Measurements from ENCODE around the gene ARID3B.

DNA sequence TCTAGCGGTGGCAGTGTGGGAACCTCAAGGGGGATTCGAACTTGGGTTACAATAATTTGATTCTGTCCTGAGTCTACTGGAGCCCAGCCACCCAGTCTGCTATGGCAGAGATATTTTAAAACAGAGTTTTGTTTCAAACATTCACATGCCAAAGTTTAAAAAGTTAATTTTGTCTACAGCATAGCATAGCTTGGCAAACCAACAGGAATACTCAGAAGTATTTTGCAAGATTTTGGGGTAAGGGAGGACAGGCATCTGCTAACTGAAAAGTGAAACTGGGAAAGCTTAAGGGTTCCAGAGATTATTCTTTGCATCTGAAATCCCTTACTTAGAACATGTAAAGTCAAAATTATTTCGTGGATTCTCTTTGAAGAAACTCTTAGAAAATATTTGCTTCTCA is 6.6 kb downstream of the ARID3B start:
- TF ChIP-seq, protein P1, sequence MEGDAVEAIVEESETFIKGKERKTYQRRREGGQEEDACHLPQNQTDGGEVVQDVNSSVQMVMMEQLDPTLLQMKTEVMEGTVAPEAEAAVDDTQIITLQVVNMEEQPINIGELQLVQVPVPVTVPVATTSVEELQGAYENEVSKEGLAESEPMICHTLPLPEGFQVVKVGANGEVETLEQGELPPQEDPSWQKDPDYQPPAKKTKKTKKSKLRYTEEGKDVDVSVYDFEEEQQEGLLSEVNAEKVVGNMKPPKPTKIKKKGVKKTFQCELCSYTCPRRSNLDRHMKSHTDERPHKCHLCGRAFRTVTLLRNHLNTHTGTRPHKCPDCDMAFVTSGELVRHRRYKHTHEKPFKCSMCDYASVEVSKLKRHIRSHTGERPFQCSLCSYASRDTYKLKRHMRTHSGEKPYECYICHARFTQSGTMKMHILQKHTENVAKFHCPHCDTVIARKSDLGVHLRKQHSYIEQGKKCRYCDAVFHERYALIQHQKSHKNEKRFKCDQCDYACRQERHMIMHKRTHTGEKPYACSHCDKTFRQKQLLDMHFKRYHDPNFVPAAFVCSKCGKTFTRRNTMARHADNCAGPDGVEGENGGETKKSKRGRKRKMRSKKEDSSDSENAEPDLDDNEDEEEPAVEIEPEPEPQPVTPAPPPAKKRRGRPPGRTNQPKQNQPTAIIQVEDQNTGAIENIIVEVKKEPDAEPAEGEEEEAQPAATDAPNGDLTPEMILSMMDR (conservative IDR thresholded peaks at IDR 0.05; ENCODE audit: low read depth, low read length): no peak
- no peak for TF ChIP-seq RCOR1 (IDR thresholded peaks at IDR 0.05; ENCODE audit: insufficient replicate concordance, low read length)
- TF ChIP-seq POLR2A (IDR thresholded peaks at IDR 0.05; ENCODE audit: low read depth, low read length): no peak
- TF ChIP-seq CHD1 (IDR thresholded peaks at IDR 0.05; ENCODE audit: low read depth, low read length): no peak
- no peak for TF ChIP-seq BHLHE40 (IDR thresholded peaks at IDR 0.05; ENCODE audit: low read depth, low read length)
- TF ChIP-seq SMC3 (IDR thresholded peaks at IDR 0.05; ENCODE audit: low read depth, low read length): no peak
- TF ChIP-seq NFE2L2 (IDR thresholded peaks at IDR 0.05; ENCODE audit: low read depth, low read length): no peak
- TF ChIP-seq RAD21 (IDR thresholded peaks at IDR 0.05; ENCODE audit: low read length): no peak
- TF ChIP-seq CEBPB (IDR thresholded peaks at IDR 0.05; ENCODE audit: low read depth, low read length): no peak
- no peak for TF ChIP-seq MAZ (IDR thresholded peaks at IDR 0.05; ENCODE audit: borderline replicate concordance, low read depth, low read length)
- TF ChIP-seq, protein P2, sequence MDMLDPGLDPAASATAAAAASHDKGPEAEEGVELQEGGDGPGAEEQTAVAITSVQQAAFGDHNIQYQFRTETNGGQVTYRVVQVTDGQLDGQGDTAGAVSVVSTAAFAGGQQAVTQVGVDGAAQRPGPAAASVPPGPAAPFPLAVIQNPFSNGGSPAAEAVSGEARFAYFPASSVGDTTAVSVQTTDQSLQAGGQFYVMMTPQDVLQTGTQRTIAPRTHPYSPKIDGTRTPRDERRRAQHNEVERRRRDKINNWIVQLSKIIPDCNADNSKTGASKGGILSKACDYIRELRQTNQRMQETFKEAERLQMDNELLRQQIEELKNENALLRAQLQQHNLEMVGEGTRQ (IDR thresholded peaks at IDR 0.05; ENCODE audit: low read depth, low read length): no peak
- TF ChIP-seq MXI1 (IDR thresholded peaks at IDR 0.05; ENCODE audit: borderline replicate concordance, low read depth, low read length): no peak
- no peak for TF ChIP-seq RFX5 (IDR thresholded peaks at IDR 0.05; ENCODE audit: low read depth, low read length)
- TF ChIP-seq MAFK (IDR thresholded peaks at IDR 0.05; ENCODE audit: low read depth, low read length): no peak

Data from IMR-90 (cell line).